ENCODE data around the gene NOP14.
"Not testable (repeated sequence)": the region's sequence is repeated elsewhere in the genome, so short reads cannot be mapped to it uniquely, and the experiment has no call there.

The NOP14 gene

DNA sequence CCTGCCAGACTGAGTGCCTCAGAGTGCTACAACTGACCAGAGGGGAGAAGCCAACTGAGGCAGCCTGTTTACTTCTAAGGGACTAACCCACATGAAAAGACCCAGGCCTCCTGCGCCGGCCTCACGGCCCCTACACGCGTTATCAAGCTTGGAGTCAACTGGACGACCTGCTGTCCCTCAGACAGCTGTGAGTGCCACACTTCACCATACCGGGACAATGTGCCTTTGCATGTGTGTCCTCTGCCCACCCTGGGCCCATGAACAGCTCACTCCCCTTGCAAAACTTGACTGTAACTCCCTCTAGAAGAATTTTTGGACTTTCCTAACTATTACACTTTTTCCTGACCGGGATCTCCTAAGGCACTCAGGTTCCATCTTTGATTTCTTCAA, 1.8 kb downstream of the NOP14 start:
- no peak for DNase-seq

- not testable (repeated sequence) for DNase-seq
These were observed 2.8 kb downstream of the NOP14 start for GRCh38 chr4:2960450-2960849.

- DNase-seq = no peak
These were observed 4.8 kb downstream of the NOP14 start for GRCh38 chr4:2958446-2958845.

GRCh38 chr4:2955186-2956044, 7.8 kb downstream of the NOP14 start:
- not testable (repeated sequence) for DNase-seq

DNA sequence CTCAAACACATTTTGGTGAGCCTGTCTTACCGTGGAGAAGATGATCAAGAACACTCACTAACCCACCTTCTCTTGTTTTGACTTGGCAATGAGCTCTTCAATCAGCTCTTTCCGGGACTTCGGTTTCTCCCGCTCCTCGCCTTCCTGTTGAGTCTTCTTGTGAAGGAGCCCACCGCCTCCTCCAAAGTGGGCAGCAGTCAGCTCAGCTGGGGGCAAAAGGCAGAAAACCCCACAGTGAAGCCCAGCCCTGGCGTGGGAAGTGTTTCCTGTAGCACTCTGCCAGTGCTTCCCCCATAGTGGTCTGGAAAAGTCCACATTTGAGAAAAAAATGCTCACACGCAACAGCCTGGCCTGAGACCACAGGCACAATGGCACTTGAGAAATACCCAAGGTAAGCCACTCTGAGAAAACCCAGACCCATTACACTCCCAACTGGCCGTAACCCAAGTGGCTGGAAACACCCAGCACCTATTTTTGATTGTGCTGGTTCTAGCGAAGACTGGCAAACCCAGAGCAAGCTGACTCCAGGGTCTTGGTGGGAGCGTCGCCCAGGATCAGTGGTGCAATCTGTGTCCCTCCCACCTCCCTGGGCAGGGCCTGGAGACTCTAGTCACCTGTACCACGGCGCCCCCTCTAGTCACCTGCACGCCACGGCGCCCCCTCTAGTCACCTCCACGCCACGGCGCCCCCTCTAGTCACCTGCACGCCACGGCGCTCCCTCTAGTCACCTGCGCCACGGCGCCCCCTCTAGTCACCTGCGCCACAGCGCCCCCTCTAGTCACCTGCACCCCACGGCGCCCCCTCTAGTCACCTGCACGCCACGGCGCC, 8.6 kb downstream of the NOP14 start:
- no peak for DNase-seq

GRCh38 chr4:2953496-2953895, 9.7 kb downstream of the NOP14 start:
- DNase-seq = no peak

GRCh38 chr4:2950221-2950989, 12.8 kb downstream of the NOP14 start:
- no peak for DNase-seq

DNA sequence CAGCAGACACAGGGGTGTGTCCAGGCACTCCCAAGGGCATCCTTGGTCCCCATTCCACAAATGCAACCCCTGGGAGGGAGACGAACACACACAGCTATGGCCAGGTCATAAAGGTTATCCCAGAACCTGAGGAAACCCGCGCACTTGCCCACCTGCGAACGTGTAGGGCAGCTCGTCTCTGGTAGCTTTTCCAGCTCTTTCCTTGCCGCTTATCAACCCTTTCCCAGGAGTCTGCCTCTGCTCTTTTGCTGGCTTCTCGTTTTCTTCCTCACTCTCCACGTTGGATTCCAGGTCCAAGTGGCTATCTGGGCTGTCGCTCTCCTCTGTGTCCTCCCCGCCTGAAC, 13.5 kb downstream of the NOP14 start:
- no peak for DNase-seq

DNA sequence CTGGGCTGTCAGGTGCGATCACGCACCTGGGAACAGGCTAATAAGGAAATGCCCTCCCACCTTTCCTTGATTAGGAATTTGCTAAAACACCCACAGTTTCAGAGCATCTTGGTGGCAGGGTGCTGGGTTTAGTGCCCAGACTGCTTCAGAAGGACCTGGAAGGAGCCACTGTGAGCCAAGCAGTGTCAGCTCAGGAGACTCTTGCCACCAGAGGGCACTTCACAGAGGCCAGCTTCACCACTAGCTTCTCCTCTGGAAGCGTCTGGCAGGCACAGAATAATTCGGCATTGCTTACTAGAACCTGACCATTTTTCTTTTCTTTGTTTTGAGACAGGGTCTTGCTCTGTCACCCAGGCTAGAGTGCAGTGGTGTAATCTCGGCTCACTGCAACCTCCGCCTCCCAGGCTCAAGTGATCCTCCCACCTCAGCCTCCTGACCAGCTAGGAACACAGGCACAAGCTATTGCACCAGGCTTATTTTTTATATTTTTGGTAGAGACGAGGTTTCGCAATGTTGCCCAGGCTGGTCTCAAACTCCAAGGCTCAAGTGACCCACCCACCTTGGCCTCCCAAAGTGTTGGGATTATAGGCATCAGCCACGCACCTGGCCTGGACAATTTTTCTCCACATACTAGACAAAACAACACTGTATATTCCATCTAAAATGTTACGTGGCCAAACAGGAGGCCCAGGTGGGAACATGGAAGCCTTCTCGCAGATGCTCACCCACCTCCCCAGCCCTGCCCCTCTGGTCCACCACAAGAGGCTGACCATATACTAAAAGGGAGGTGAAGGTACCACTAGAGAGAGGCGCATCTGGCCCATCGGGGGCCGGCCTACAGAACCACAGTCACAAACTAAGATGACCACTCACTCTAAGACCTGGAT, 14.1 kb downstream of the NOP14 start:
- DNase-seq = no peak

DNA sequence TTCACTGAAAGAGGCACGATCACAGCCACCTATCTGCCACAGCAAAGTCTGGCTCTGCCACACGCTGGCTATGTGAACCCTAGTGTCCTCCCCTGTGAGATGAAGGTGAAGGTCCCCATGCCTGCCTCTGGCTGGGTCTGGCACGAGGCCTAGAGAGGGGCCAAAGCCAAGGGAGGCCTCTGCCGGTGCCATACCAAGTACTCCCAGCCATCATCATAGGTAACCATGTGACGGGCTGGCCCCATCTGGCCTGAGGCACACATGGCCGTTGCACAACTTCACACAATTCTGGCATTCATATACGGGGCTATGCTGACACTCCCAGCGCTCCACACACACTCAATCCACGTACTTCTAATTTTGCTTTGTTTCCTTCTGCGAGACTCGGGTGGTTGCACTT, 15.3 kb downstream of the NOP14 start:
- DNase-seq = no peak

GRCh38 chr4:2946812-2947600, 16.2 kb downstream of the NOP14 start:
- DNase-seq = no peak

DNA sequence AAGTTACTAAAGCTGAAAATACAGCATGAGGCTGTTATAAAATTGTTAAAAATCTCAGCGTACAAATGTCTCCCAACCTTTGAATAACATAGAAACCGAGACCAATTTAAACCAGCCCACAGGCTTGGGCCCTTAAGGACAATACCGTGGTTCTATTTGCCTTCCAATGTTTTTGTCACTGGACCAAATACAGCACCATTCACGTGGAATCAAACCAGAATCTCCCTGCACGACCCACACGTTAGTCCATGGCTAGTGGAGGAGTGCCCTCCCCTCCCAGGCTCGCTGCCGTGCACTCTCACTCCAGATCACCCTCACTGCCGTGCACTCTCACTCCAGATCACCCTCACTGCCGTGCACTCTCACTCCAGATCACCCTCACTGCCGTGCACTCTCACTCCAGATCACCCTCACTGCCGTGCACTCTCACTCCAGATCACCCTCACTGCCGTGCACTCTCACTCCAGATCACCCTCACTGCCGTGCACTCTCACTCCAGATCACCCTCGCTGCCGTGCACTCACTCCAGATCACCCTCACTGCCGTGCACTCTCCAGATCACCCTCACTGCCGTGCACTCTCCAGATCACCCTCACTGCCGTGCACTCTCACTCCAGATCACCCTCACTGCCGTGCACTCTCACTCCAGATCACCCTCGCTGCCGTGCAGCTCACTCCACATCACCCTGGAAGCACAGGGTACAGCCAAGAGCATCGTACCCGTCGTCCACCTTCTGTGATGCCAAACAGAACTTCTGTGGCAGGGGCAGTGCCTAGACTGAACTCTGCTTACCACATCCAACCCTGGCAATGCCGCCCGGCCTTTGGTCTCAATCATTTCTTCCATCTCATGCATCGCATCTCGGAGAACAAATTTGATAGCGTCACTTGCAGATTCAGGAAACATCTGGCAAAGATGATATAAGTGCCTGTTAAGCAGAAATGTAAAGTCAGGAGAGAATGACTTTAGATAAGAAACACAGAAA, 17.3 kb downstream of the NOP14 start:
- DNase-seq = not testable (repeated sequence)

- DNase-seq = no peak
These were observed 18.4 kb downstream of the NOP14 start for GRCh38 chr4:2944586-2945526.

DNA sequence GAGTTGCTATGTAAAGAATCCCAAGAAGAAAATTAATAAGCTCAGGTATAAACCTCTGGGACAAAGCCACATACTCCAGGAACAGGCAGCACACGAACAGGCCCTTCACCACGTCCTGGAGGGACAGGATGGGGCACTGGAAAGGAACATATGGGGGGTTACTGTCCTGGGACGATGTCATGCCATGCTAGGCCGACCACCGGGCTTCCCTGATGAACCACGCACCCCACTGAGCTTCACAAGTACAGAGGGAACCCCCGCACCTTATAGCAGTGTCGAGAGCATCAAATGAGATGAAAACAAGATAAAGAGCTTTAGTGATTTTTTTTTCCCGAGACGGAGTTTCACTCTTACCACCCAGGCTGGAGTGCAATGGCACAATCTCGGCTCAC, 19.1 kb downstream of the NOP14 start:
- DNase-seq = no peak

DNA sequence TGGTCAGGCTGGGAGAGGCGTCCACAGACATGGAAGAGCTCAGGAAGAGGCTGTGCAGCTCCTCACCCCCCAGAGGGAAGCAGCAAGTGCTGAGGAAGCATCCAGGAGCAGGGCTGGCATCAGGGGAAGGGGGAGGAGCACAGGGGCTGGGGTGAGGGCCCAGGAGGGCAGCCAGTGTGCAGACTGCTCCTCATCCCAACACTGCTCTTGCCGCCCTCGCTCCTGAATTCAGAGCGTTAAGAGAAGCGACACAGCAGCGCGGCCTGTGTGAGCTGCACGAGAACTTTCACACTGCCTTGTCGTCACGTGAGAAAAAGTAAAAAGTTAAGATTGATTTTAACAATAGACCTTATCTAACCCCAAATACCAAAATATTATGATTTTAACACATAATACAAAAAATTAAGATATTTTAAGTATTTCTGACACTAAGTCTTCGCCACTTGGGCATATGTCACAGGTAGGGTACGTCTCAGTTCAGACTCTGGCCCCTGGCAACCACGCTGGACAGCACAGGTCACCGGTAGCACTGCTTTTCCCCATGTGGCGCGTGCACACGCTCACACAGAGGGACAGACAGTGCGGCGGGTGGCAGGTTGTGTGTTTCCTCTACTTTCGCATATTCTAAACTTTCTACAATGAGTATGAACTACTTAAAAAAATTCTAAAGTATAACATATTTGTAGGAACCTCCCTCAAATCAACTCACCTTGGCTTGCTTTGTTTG, 19.7 kb downstream of the NOP14 start:
- DNase-seq = no peak

DNA sequence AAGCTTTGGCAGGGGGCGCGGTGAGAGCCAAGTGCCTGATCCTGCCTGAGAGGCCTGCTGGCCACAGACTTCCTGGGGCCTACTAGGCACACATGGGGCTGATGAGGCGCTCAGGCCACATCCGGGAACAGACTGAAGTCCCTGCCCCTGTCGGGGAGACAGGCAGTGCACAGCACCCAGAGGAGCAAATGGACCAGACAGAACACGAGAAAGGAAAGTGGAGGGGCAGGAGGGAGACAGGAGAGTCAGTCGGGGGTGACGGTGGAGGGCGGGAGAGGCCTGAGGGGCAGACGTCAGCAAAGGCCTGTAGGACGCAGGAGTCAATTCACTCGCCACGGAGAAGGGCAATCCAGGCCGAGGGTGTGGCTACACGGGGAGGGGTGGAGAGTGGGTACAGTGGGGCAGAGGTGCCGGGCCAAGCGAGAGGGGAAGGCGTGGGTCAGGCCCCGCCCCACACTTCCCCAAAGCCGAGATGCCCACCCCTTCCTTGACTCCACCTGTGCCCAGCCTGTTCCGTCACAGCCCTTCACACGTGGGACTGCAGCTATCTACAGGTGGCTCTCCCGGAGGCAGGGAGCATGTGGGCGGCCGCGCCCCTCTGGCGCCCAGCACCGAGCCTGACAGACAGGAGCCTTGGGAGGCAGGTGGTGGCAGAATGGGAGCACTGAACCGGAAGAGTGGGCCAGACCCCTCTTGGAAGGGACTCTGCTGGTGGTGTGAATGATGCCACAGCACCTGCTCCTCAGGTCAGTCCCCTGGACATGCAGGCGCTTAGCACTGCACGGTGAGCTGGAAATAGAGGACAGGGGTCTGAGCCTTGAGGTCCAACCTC, 20.5 kb downstream of the NOP14 start:
- no peak for DNase-seq

DNA sequence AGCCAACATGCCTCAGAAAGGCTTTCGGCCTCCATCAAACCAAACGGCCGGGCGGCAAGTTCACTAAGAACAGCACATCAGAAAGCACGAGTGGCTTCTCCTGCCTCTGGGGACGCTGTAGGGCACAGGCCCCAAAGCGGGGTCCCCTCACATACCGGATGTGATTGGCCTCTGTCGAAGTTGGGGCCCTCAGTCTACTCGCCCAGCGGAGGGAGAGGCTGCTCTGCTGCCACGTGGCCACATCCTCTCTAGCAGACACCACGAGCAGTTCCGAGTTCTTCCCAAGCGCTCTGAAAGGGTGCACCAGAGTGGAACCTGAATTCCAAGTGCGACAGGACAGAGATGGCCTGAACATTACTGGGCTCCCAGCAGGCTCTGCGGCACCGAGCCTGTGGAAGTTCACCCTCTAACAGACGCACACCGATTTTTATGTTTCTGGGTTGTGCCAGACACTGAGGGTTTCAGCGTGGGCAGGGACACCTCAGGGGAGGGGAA, 21.1 kb downstream of the NOP14 start:
- no peak for DNase-seq

Measured in NCI-H1092 treated with DMSO at 0.1 percent for 48 hours (cell line).